HepG2 (cell line): ENCODE data around the gene PSMB10.

Source experiments
- CEBPB ChIP-seq: IDR thresholded peaks from 2 replicates; pipeline ENCODE4 v1.6.1; 2011; ENCODE audit warnings: low read depth, low read length, improper control_type of control experiment, borderline replicate concordance
- EZH2 ChIP-seq: conservative IDR thresholded peaks from 2 replicates; pipeline ENCODE4 v1.6.1; 2012; ENCODE audit warnings: mild to moderate bottlenecking, low read depth, low read length, moderate library complexity
- GABPA ChIP-seq, 2 experiments: IDR thresholded peaks; 2 replicates each; pipeline ENCODE4 v1.6.1; 2011 to 2016; ENCODE audit warnings: low read depth in 2 of 2, low read length in 1 of 2, missing biosample characterization in 1 of 2, missing genetic modification characterization in 1 of 2
- HDAC1 ChIP-seq: sonication (generic); formaldehyde crosslinking; IDR thresholded peaks from 2 replicates; pipeline ENCODE4 v1.5.1; 2020; ENCODE audit warnings: mild to moderate bottlenecking, missing genetic modification reagents
- MAFK ChIP-seq, 2 experiments: IDR thresholded peaks in 1 of 2; conservative IDR thresholded peaks in 1 of 2; 2 replicates each; pipeline ENCODE4 v1.6.1; 2011; ENCODE audit warnings: improper control_type of control experiment in 2 of 2, low read length in 2 of 2
- MXI1 ChIP-seq: IDR thresholded peaks from 3 replicates; pipeline ENCODE4 v1.6.1; 2012; ENCODE audit warnings: low read depth, low read length, inconsistent platforms, borderline replicate concordance
- ZBTB1 ChIP-seq: sonication (generic); formaldehyde crosslinking; IDR thresholded peaks from 2 replicates; pipeline ENCODE4 v1.4.0; 2020; ENCODE audit warnings: missing genetic modification reagents, borderline replicate concordance
- TF ChIP-seq, protein P1 (sequence below): sonication (generic); formaldehyde crosslinking; IDR thresholded peaks from 2 replicates; pipeline ENCODE4 v1.5.0; 2020; ENCODE audit warnings: missing genetic modification reagents, mild to moderate bottlenecking, borderline replicate concordance
- TF ChIP-seq, protein P2 (sequence below), 2 experiments: sonication (generic) in 1 of 2; formaldehyde crosslinking in 1 of 2; IDR thresholded peaks; 2 replicates each; pipeline versions ENCODE4 v1.5.1 to v1.6.1; 2011 to 2020; ENCODE audit warnings: borderline replicate concordance in 1 of 2, low read depth in 1 of 2, low read length in 1 of 2, mild to moderate bottlenecking in 1 of 2, missing genetic modification reagents in 1 of 2, moderate library complexity in 1 of 2
- TF ChIP-seq, protein P3 (sequence below): sonication (generic); formaldehyde crosslinking; IDR thresholded peaks from 2 replicates; pipeline ENCODE4 v1.4.0; 2020; ENCODE audit warnings: missing genetic modification reagents, borderline replicate concordance

- TF ChIP-seq EZH2 (no peak), MAFK (conservative IDR thresholded peaks at IDR 0.05 in 1 of 2, IDR thresholded peaks at IDR 0.05 in 1 of 2; ENCODE audit: low read length in 2 of 2) (no peak), HDAC1 (CRISPR knock-in tag) (no peak), ZBTB1 (CRISPR knock-in tag) (no peak), GABPA (IDR thresholded peaks at IDR 0.05; ENCODE audit: low read depth, low read length) (no peak), GABPA (CRISPR knock-in tag; IDR thresholded peaks at IDR 0.05; ENCODE audit: low read depth) (0 out of 2 replicates have a peak, but pooled peaks have one; percentile 24), CEBPB (no peak), MXI1 (peak; percentile 57; the same call in 1 of the 3 replicates)
- TF ChIP-seq, protein P1, sequence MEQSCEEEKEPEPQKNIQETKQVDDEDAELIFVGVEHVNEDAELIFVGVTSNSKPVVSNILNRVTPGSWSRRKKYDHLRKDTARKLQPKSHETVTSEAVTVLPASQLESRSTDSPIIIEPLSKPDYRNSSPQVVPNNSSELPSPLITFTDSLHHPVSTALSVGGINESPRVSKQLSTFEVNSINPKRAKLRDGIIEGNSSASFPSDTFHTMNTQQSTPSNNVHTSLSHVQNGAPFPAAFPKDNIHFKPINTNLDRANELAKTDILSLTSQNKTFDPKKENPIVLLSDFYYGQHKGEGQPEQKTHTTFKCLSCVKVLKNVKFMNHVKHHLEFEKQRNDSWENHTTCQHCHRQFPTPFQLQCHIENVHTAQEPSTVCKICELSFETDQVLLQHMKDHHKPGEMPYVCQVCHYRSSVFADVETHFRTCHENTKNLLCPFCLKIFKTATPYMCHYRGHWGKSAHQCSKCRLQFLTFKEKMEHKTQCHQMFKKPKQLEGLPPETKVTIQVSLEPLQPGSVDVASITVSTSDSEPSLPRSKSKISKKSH (CRISPR knock-in tag): peak; percentile 44; the same call in 1 of the 2 replicates
- TF ChIP-seq, protein P2, sequence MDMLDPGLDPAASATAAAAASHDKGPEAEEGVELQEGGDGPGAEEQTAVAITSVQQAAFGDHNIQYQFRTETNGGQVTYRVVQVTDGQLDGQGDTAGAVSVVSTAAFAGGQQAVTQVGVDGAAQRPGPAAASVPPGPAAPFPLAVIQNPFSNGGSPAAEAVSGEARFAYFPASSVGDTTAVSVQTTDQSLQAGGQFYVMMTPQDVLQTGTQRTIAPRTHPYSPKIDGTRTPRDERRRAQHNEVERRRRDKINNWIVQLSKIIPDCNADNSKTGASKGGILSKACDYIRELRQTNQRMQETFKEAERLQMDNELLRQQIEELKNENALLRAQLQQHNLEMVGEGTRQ (IDR thresholded peaks at IDR 0.05; ENCODE audit: low read depth, low read length): no peak
- TF ChIP-seq, protein P2 (CRISPR knock-in tag; IDR thresholded peaks at IDR 0.05; ENCODE audit: borderline replicate concordance): no peak
- TF ChIP-seq, protein P3, sequence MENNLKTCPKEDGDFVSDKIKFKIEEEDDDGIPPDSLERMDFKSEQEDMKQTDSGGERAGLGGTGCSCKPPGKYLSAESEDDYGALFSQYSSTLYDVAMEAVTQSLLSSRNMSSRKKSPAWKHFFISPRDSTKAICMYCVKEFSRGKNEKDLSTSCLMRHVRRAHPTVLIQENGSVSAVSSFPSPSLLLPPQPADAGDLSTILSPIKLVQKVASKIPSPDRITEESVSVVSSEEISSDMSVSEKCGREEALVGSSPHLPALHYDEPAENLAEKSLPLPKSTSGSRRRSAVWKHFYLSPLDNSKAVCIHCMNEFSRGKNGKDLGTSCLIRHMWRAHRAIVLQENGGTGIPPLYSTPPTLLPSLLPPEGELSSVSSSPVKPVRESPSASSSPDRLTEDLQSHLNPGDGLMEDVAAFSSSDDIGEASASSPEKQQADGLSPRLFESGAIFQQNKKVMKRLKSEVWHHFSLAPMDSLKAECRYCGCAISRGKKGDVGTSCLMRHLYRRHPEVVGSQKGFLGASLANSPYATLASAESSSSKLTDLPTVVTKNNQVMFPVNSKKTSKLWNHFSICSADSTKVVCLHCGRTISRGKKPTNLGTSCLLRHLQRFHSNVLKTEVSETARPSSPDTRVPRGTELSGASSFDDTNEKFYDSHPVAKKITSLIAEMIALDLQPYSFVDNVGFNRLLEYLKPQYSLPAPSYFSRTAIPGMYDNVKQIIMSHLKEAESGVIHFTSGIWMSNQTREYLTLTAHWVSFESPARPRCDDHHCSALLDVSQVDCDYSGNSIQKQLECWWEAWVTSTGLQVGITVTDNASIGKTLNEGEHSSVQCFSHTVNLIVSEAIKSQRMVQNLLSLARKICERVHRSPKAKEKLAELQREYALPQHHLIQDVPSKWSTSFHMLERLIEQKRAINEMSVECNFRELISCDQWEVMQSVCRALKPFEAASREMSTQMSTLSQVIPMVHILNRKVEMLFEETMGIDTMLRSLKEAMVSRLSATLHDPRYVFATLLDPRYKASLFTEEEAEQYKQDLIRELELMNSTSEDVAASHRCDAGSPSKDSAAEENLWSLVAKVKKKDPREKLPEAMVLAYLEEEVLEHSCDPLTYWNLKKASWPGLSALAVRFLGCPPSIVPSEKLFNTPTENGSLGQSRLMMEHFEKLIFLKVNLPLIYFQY (CRISPR knock-in tag): peak; percentile 77; the same call in 1 of the 2 replicates
These were observed 32.8 kb upstream of the PSMB10 start for GRCh38 chr16:67969254-67970039.
